OCI-LY7 (cell line): Measurements from ENCODE around the gene FAM83D.

Source experiments
- EZH2phosphoT487 ChIP-seq: fragments of 200-600 bp; sonication (generic); IDR thresholded peaks from 2 replicates; pipeline ENCODE4 v1.6.1; 2018; ENCODE audit warnings: low read depth, borderline replicate concordance, mild to moderate bottlenecking, mixed run types, antibody characterized with exemption, low read length, moderate library complexity, mixed read lengths
- TF ChIP-seq, protein P1 (sequence below): fragments of 200-600 bp; sonication (generic); conservative IDR thresholded peaks from 2 replicates; pipeline ENCODE4 v1.5.1; 2014; ENCODE audit warnings: mild to moderate bottlenecking, antibody characterized with exemption, low read length, moderate library complexity, mixed read lengths

DNA sequence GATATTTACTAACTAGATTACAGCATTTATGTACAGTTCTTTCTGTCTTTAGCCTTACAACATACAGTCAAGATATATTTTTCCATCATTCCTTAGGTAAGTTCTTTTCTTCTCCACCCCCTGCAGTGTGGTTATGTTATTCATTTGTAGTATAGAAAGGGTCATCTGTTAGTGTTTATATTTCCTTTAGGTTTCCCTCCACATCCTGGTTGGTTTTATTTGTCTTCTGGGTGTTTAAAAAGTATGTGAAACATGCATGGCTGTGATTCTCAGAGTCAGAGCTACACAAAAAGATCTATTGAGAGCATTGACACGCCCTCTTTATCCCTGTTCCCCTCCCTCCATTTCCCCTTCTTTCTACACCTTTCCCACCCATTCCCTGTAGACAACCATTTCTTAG, 56.1 kb downstream of the FAM83D start:
- TF ChIP-seq, protein P1, sequence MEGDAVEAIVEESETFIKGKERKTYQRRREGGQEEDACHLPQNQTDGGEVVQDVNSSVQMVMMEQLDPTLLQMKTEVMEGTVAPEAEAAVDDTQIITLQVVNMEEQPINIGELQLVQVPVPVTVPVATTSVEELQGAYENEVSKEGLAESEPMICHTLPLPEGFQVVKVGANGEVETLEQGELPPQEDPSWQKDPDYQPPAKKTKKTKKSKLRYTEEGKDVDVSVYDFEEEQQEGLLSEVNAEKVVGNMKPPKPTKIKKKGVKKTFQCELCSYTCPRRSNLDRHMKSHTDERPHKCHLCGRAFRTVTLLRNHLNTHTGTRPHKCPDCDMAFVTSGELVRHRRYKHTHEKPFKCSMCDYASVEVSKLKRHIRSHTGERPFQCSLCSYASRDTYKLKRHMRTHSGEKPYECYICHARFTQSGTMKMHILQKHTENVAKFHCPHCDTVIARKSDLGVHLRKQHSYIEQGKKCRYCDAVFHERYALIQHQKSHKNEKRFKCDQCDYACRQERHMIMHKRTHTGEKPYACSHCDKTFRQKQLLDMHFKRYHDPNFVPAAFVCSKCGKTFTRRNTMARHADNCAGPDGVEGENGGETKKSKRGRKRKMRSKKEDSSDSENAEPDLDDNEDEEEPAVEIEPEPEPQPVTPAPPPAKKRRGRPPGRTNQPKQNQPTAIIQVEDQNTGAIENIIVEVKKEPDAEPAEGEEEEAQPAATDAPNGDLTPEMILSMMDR = no peak
- no peak for TF ChIP-seq EZH2phosphoT487
